Neural cell (in vitro differentiated cells): ENCODE results near the gene IL23R. TPM values are rescaled to one million over a fixed set of nuclear protein-coding genes. Genes with fewer than 3 reads are reported as not detected.
A peak's percentile ranks its signal among the peaks of the same experiment; 100 is the strongest.

Experiments
- H2AFZ ChIP-seq: fragments of 200-600, 300-800 bp; sonication (generic), shearing (Covaris generic); 2 replicates; pipeline ENCODE4 v1.6.0; 2014; ENCODE audit warnings: low read depth, mild to moderate bottlenecking, antibody characterized with exemption, low read length, moderate library complexity
- H3F3A ChIP-seq: fragments of 200-600 bp; shearing (Covaris generic); 2 replicates; pipeline ENCODE4 v1.6.1; 2016; ENCODE audit warnings: mild to moderate bottlenecking, moderate library complexity, mixed read lengths, antibody characterized with exemption, low read length; ENCODE audit not compliant: insufficient read depth, poor library complexity, severe bottlenecking
- H3K27ac ChIP-seq: fragments of 200-600, 300-800 bp; sonication (generic), shearing (Covaris generic); 2 replicates; pipeline ENCODE4 v1.5.1; 2014; ENCODE audit warnings: mild to moderate bottlenecking, low read length, moderate library complexity
- H3K27me3 ChIP-seq: fragments of 300-800, 200-600 bp; sonication (generic), shearing (Covaris generic); 2 replicates; pipeline ENCODE4 v1.6.0; 2014; ENCODE audit warnings: mild to moderate bottlenecking, low read depth, low read length, moderate library complexity; ENCODE audit not compliant: insufficient read depth
- H3K36me3 ChIP-seq: fragments of 300-800, 200-600 bp; sonication (generic), shearing (Covaris generic); 2 replicates; pipeline ENCODE4 v1.5.1; 2014; ENCODE audit warnings: mild to moderate bottlenecking, antibody characterized with exemption, low read length, moderate library complexity; ENCODE audit not compliant: insufficient read depth
- H3K4me2 ChIP-seq: fragments of 300-800, 200-600 bp; sonication (generic), shearing (Covaris generic); 2 replicates; pipeline ENCODE4 v1.6.0; 2014; ENCODE audit warnings: mild to moderate bottlenecking, low read length
- H3K4me3 ChIP-seq: fragments of 300-800, 200-600 bp; sonication (generic), shearing (Covaris generic); 2 replicates; pipeline ENCODE4 v1.5.1; 2014; ENCODE audit warnings: mild to moderate bottlenecking, low read length, moderate library complexity
- H3K79me2 ChIP-seq: fragments of 200-600 bp; shearing (Covaris generic); replicated peaks from 2 replicates; pipeline ENCODE4 v1.6.0; 2014; ENCODE audit warnings: mild to moderate bottlenecking, low read length, moderate library complexity; ENCODE audit not compliant: insufficient read depth
- H3K9ac ChIP-seq: fragments of 300-800, 200-600 bp; sonication (generic), shearing (Covaris generic); 2 replicates; pipeline ENCODE4 v1.6.1; 2016; ENCODE audit warnings: mild to moderate bottlenecking, low read length, mixed read lengths
- H3K9me2 ChIP-seq: fragments of 200-600 bp; shearing (Covaris generic); 2 replicates; pipeline ENCODE4 v1.6.1; 2016; ENCODE audit warnings: mild to moderate bottlenecking, low read length, mixed read lengths; ENCODE audit not compliant: insufficient read depth
- H3K9me3 ChIP-seq: fragments of 200-600, 300-800 bp; sonication (generic), shearing (Covaris generic); 2 replicates; pipeline ENCODE4 v1.6.1; 2016; ENCODE audit warnings: mild to moderate bottlenecking, mixed run types, low read length, moderate library complexity, mixed read lengths
- H4K20me1 ChIP-seq: fragments of 200-600 bp; shearing (Covaris generic); 2 replicates; pipeline ENCODE4 v1.6.1; 2016; ENCODE audit warnings: mild to moderate bottlenecking, mixed run types; ENCODE audit not compliant: insufficient read depth
- EP300 ChIP-seq: fragments of 450-650 bp; conservative IDR thresholded peaks from 2 replicates; pipeline ENCODE4 v1.6.1; 2014; ENCODE audit warnings: antibody characterized with exemption, mild to moderate bottlenecking, moderate library complexity; ENCODE audit not compliant: poor library complexity, severe bottlenecking
- EZH2 ChIP-seq: fragments of 200-600, 300-800 bp; shearing (Covaris generic), sonication (generic); IDR thresholded peaks from 2 replicates; pipeline ENCODE4 v1.6.1; 2014; ENCODE audit warnings: antibody characterized with exemption, low read length, borderline replicate concordance, mild to moderate bottlenecking; ENCODE audit not compliant: insufficient read depth, poor library complexity, severe bottlenecking
- MXI1 ChIP-seq: fragments of 450-650 bp; conservative IDR thresholded peaks from 2 replicates; pipeline ENCODE4 v1.6.1; 2014; ENCODE audit warnings: antibody characterized with exemption, mild to moderate bottlenecking; ENCODE audit not compliant: poor library complexity, severe bottlenecking
- POLR2AphosphoS5 ChIP-seq: IDR thresholded peaks from 2 replicates; pipeline ENCODE4 v1.6.1; 2012
- RAD21 ChIP-seq: fragments of 450-650 bp; conservative IDR thresholded peaks from 2 replicates; pipeline ENCODE4 v1.6.1; 2014; ENCODE audit warnings: antibody characterized with exemption, mild to moderate bottlenecking, moderate library complexity
- SMC3 ChIP-seq: fragments of 450-650 bp; conservative IDR thresholded peaks from 2 replicates; pipeline ENCODE4 v1.6.1; 2014; ENCODE audit warnings: antibody characterized with exemption, mild to moderate bottlenecking, moderate library complexity; ENCODE audit not compliant: poor library complexity
- TAF1 ChIP-seq: IDR thresholded peaks from 2 replicates; pipeline ENCODE4 v1.6.1; 2012; ENCODE audit warnings: low read depth
- polyA plus RNA-seq: library from polyadenylated mRNA; depleted of rRNA; stranded (reverse); fragments of >200 nt; gene quantifications from 2 replicates; pipeline ENCODE4 v1.2.3, GENCODE V29; 2014
- TF ChIP-seq, protein P1 (sequence below): fragments of 450-650 bp; IDR thresholded peaks from 2 replicates; pipeline ENCODE4 v1.5.1; 2014; ENCODE audit warnings: antibody characterized with exemption, mild to moderate bottlenecking, moderate library complexity; ENCODE audit not compliant: poor library complexity, severe bottlenecking
- TF ChIP-seq, protein P2 (sequence below): IDR thresholded peaks from 2 replicates; pipeline ENCODE4 v1.6.1; 2012; ENCODE audit warnings: borderline replicate concordance

The IL23R gene
- polyA plus RNA-seq, 1 donor from 2014 or later = not detected

DNA sequence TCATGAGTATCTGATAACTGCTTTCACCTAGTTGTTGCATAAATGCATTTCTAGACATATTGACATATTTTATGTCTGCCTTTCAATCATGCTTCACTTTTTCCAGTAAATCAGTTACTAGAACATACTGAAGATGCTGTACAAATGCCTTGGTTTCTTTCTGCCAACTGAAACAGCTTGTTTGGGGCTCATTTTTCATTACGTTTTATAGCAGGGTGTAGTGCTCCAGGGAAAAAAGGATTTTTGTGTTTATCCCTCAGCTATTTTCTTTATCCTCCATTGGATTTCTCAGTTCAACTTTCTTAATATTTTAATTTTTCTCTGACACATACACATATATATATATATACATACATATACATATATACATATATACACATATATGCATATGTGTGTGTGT lies 51.7 kb downstream of the IL23R start:
- Histone ChIP-seq H3K9me3 (no peaks in the 10 kb centered on the region), H4K20me1 (no peaks in the 10 kb centered on the region), H3K4me2 (no peak overlapping the region), H3K4me3 (no peak overlapping the region), H3K36me3 (no peaks in the 10 kb centered on the region), H3F3A (no peaks in the 10 kb centered on the region), H3K27me3 (no peaks in the 10 kb centered on the region), H3K9ac (no peak overlapping the region), H3K27ac (no peak overlapping the region), H2AFZ (no peak overlapping the region), H3K9me2 (no peaks in the 10 kb centered on the region), H3K79me2 (no peaks in the 10 kb centered on the region)
- TF ChIP-seq EP300 (peak; percentile 69), POLR2AphosphoS5 (peak; percentile 23)
- TF ChIP-seq, protein P1, sequence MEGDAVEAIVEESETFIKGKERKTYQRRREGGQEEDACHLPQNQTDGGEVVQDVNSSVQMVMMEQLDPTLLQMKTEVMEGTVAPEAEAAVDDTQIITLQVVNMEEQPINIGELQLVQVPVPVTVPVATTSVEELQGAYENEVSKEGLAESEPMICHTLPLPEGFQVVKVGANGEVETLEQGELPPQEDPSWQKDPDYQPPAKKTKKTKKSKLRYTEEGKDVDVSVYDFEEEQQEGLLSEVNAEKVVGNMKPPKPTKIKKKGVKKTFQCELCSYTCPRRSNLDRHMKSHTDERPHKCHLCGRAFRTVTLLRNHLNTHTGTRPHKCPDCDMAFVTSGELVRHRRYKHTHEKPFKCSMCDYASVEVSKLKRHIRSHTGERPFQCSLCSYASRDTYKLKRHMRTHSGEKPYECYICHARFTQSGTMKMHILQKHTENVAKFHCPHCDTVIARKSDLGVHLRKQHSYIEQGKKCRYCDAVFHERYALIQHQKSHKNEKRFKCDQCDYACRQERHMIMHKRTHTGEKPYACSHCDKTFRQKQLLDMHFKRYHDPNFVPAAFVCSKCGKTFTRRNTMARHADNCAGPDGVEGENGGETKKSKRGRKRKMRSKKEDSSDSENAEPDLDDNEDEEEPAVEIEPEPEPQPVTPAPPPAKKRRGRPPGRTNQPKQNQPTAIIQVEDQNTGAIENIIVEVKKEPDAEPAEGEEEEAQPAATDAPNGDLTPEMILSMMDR = no peak

DNA sequence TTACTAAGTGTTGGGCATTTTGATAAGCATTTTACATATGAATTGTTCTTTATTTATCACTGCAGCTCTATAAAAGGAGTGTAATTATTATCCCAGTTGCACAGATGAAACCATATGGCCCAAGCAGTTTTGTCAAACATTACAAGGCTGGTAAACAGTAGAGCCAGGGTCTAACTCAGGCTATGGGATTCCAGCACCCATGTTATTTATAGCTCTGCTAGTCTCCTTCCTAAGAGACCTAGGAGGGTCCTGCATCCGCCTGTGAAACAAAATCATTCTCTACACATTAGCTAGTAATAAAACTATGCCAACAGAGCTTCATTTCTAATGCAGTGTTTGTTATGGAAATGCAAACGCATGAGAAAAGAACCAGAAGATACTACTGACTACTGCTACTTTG lies 58.6 kb downstream of the IL23R start:
- H3K9ac ChIP-seq = no peak overlapping the region

More for the DNA sequence above, 58.6 kb downstream of the IL23R start:
- TF ChIP-seq POLR2AphosphoS5 = no peak
- no peak for TF ChIP-seq MXI1
- no peak for TF ChIP-seq EZH2
- TF ChIP-seq, protein P2, sequence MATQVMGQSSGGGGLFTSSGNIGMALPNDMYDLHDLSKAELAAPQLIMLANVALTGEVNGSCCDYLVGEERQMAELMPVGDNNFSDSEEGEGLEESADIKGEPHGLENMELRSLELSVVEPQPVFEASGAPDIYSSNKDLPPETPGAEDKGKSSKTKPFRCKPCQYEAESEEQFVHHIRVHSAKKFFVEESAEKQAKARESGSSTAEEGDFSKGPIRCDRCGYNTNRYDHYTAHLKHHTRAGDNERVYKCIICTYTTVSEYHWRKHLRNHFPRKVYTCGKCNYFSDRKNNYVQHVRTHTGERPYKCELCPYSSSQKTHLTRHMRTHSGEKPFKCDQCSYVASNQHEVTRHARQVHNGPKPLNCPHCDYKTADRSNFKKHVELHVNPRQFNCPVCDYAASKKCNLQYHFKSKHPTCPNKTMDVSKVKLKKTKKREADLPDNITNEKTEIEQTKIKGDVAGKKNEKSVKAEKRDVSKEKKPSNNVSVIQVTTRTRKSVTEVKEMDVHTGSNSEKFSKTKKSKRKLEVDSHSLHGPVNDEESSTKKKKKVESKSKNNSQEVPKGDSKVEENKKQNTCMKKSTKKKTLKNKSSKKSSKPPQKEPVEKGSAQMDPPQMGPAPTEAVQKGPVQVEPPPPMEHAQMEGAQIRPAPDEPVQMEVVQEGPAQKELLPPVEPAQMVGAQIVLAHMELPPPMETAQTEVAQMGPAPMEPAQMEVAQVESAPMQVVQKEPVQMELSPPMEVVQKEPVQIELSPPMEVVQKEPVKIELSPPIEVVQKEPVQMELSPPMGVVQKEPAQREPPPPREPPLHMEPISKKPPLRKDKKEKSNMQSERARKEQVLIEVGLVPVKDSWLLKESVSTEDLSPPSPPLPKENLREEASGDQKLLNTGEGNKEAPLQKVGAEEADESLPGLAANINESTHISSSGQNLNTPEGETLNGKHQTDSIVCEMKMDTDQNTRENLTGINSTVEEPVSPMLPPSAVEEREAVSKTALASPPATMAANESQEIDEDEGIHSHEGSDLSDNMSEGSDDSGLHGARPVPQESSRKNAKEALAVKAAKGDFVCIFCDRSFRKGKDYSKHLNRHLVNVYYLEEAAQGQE = no peak
- TF ChIP-seq TAF1 = no peak
- TF ChIP-seq, protein P1 = no peak
- TF ChIP-seq SMC3 = no peak
- TF ChIP-seq EP300 = no peak
- TF ChIP-seq RAD21 = no peak
- no peaks in the 10 kb centered on the region for H3K36me3 ChIP-seq
- no peaks in the 10 kb centered on the region for H3K27me3 ChIP-seq
- no peaks in the 10 kb centered on the region for H3K9me2 ChIP-seq
- no peak overlapping the region for H3K27ac ChIP-seq
- H3K79me2 ChIP-seq = no peaks in the 10 kb centered on the region
- H3K4me3 ChIP-seq = no peak overlapping the region
- no peak overlapping the region for H3K4me2 ChIP-seq
- H3K9me3 ChIP-seq = no peaks in the 10 kb centered on the region
- H4K20me1 ChIP-seq = no peaks in the 10 kb centered on the region
- H3F3A ChIP-seq = no peaks in the 10 kb centered on the region
- no peak overlapping the region for H2AFZ ChIP-seq
